SK-N-SH (cell line): ENCODE measurements around the gene ERC1. TPM values are rescaled to one million over a fixed set of nuclear protein-coding genes. Genes with fewer than 3 reads are reported as not detected.

Source experiments
- CTCF ChIA-PET: fragments of 300-600, 350-600 bp; formaldehyde crosslinking; extraction: SDS; loops from one replicate; lab custom pipeline; 2021; lab: Yijun Ruan, JAX
- POLR2A ChIA-PET: fragments of 350-600 bp; sonication (Branson Sonifier 250); formaldehyde crosslinking; extraction: SDS; loops from one replicate; lab custom pipeline; 2020; ENCODE audit warnings: antibody characterized with exemption, inconsistent platforms; lab: Yijun Ruan, JAX
- DNase-seq: peaks from one replicate; pipeline ENCODE4 v3.0.0; 2012
- H2AFZ ChIP-seq: fragments of 200-600 bp; sonication (generic); 2 replicates; pipeline ENCODE4 v1.8.1; 2016; ENCODE audit warnings: antibody characterized with exemption, mild to moderate bottlenecking, low read depth
- H3F3A ChIP-seq: fragments of 200-600 bp; sonication (generic); replicated peaks from 2 replicates; pipeline ENCODE3; 2016; ENCODE audit warnings: antibody characterized with exemption, mild to moderate bottlenecking; ENCODE audit not compliant: insufficient read depth
- H3K27ac ChIP-seq, 2 experiments: fragments of 200-500 bp in 1 of 2; fragments of 200-600 bp in 1 of 2; sonication (Bioruptor generic) in 1 of 2; sonication (generic), shearing (Covaris generic) in 1 of 2; 2 replicates each; pipeline versions ENCODE4 v1.5.1 to v1.6.1; 2014 to 2016; ENCODE audit warnings: low read depth in 2 of 2, inconsistent platforms in 1 of 2, low read length in 1 of 2, mild to moderate bottlenecking in 1 of 2, mixed read lengths in 1 of 2
- H3K27me3 ChIP-seq: fragments of 200-600 bp; sonication (generic), shearing (Covaris generic); 2 replicates; pipeline ENCODE4 v1.6.1; 2016; ENCODE audit warnings: mixed run types; ENCODE audit not compliant: insufficient read depth
- H3K36me3 ChIP-seq, 2 experiments: fragments of 200-500 bp in 1 of 2; fragments of 200-600 bp in 1 of 2; sonication (Bioruptor generic) in 1 of 2; sonication (generic) in 1 of 2; replicated peaks in 1 of 2; 2 replicates each; pipeline versions ENCODE3 to v1.5.1; 2014 to 2016; ENCODE audit warnings: low read length in 1 of 2, mild to moderate bottlenecking in 1 of 2; ENCODE audit not compliant: insufficient read depth in 2 of 2, control insufficient read depth in 1 of 2
- H3K4me1 ChIP-seq, 2 experiments: fragments of 200-500 bp in 1 of 2; fragments of 200-600 bp in 1 of 2; sonication (Bioruptor generic) in 1 of 2; sonication (generic), shearing (Covaris generic) in 1 of 2; 2 replicates each; pipeline versions ENCODE4 v1.5.1 to v1.6.1; 2014 to 2016; ENCODE audit warnings: low read depth in 1 of 2, low read length in 1 of 2, mixed run types in 1 of 2; ENCODE audit not compliant: insufficient read depth in 2 of 2, control insufficient read depth in 1 of 2
- H3K4me2 ChIP-seq: fragments of 200-600 bp; sonication (generic), shearing (Covaris generic); 2 replicates; pipeline ENCODE4 v1.6.1; 2017; ENCODE audit warnings: mixed run types
- H3K4me3 ChIP-seq, 2 experiments: fragments of 200-500 bp in 1 of 2; fragments of 200-600 bp in 1 of 2; sonication (Bioruptor generic) in 1 of 2; sonication (generic), shearing (Covaris generic) in 1 of 2; 2 replicates each; pipeline versions ENCODE4 v1.5.1 to v1.8.1; 2014 to 2016; ENCODE audit warnings: low read depth in 2 of 2, inconsistent platforms in 1 of 2, low read length in 1 of 2, mild to moderate bottlenecking in 1 of 2, mixed read lengths in 1 of 2, moderate library complexity in 1 of 2
- H3K79me2 ChIP-seq: fragments of 200-600 bp; sonication (generic); 2 replicates; pipeline ENCODE4 v1.8.1; 2017; ENCODE audit warnings: mild to moderate bottlenecking; ENCODE audit not compliant: insufficient read depth
- H3K9ac ChIP-seq: fragments of 200-600 bp; sonication (generic); 2 replicates; pipeline ENCODE4 v1.6.1; 2017; ENCODE audit warnings: mixed run types
- H3K9me2 ChIP-seq: fragments of 200-600 bp; sonication (generic); 2 replicates; pipeline ENCODE4 v1.6.1; 2017; ENCODE audit warnings: mixed run types
- H3K9me3 ChIP-seq: fragments of 200-600 bp; sonication (generic); 2 replicates; pipeline ENCODE4 v1.6.1; 2017; ENCODE audit warnings: mixed run types, mild to moderate bottlenecking, moderate library complexity
- H4K20me1 ChIP-seq: fragments of 200-600 bp; sonication (generic); 2 replicates; pipeline ENCODE4 v1.6.1; 2017; ENCODE audit warnings: mild to moderate bottlenecking, mixed run types; ENCODE audit not compliant: insufficient read depth
- CTCF ChIP-seq: fragments of 200-600 bp; sonication (generic); IDR thresholded peaks from 2 replicates; pipeline ENCODE4 v1.6.1; 2017; ENCODE audit warnings: antibody characterized with exemption, mild to moderate bottlenecking, moderate library complexity
- ELF1 ChIP-seq: IDR thresholded peaks from 2 replicates; pipeline ENCODE4 v1.4.0; 2012
- EP300 ChIP-seq, 2 experiments: IDR thresholded peaks; 2 replicates each; pipeline versions ENCODE4 v1.4.0 to v1.6.1; 2012; ENCODE audit warnings: borderline replicate concordance in 1 of 2, low read depth in 1 of 2, low read length in 1 of 2
- EZH2phosphoT487 ChIP-seq: fragments of 200-600 bp; sonication (generic); IDR thresholded peaks from 2 replicates; pipeline ENCODE4 v1.6.1; 2017; ENCODE audit warnings: low read depth, mixed run types, mild to moderate bottlenecking, antibody characterized with exemption, moderate library complexity, borderline replicate concordance
- FOSL2 ChIP-seq: IDR thresholded peaks from 2 replicates; pipeline ENCODE4 v1.4.0; 2012; ENCODE audit warnings: low read depth, mild to moderate bottlenecking, moderate library complexity, borderline replicate concordance
- FOXM1 ChIP-seq: IDR thresholded peaks from 2 replicates; pipeline ENCODE4 v1.4.0; 2012; ENCODE audit warnings: low read depth, mild to moderate bottlenecking
- MEF2A ChIP-seq: IDR thresholded peaks from 2 replicates; pipeline ENCODE4 v1.4.0; 2012; ENCODE audit warnings: low read depth, borderline replicate concordance
- MXI1 ChIP-seq: IDR thresholded peaks from 2 replicates; pipeline ENCODE4 v1.6.1; 2012; ENCODE audit warnings: mild to moderate bottlenecking, low read depth, low read length, improper control_type of control experiment
- NRF1 ChIP-seq: IDR thresholded peaks from 2 replicates; pipeline ENCODE4 v1.6.1; 2012; ENCODE audit warnings: low read depth, mild to moderate bottlenecking, low read length
- POLR2AphosphoS5 ChIP-seq: IDR thresholded peaks from 2 replicates; pipeline ENCODE4 v1.6.1; 2012; ENCODE audit warnings: low read depth, low read length
- RAD21 ChIP-seq: IDR thresholded peaks from 2 replicates; pipeline ENCODE4 v1.6.1; 2012; ENCODE audit warnings: mild to moderate bottlenecking, low read length
- RFX5 ChIP-seq: IDR thresholded peaks from 2 replicates; pipeline ENCODE4 v1.6.1; 2012; ENCODE audit warnings: mild to moderate bottlenecking, improper control_type of control experiment, low read length
- TEAD4 ChIP-seq: IDR thresholded peaks from 2 replicates; pipeline ENCODE4 v1.4.0; 2012; ENCODE audit warnings: mild to moderate bottlenecking, borderline replicate concordance; ENCODE audit not compliant: insufficient read depth
- USF2 ChIP-seq: fragments of 150-350 bp; IDR thresholded peaks from 2 replicates; pipeline ENCODE4 v1.6.1; 2017; ENCODE audit warnings: antibody characterized with exemption, low read length, low read depth, borderline replicate concordance
- YY1 ChIP-seq: IDR thresholded peaks from 2 replicates; pipeline ENCODE4 v1.4.0; 2012; ENCODE audit warnings: low read depth, mild to moderate bottlenecking
- WGBS: methylation state at CpG from one replicate; pipeline ENCODE4 v1.1.6; 2017; ENCODE audit warnings: low lambda C conversion rate; 5-methylcytosine and 5-hydroxymethylcytosine counted together
- polyA plus RNA-seq, 3 experiments: library from polyadenylated mRNA; depleted of rRNA; stranded (reverse); fragments of >200 nt; gene quantifications; 2 replicates each; pipeline ENCODE4 v1.2.3, GENCODE V29; 2012
- TF ChIP-seq, protein P1 (sequence below): IDR thresholded peaks from 2 replicates; pipeline ENCODE4 v1.4.0; 2012; ENCODE audit warnings: low read depth
- TF ChIP-seq, protein P2 (sequence below): IDR thresholded peaks from 2 replicates; pipeline ENCODE4 v1.4.0; 2012; ENCODE audit warnings: low read depth, borderline replicate concordance

Gene ERC1
- polyA plus RNA-seq, 1 of the 3 experiments (the other 2 are of a cell fraction), result 7.5 TPM

GRCh38 chr12:1424674-1425395 is 433.8 kb downstream of the ERC1 start (continued):
- TF ChIP-seq YY1 (no peak), MEF2A (no peak), POLR2AphosphoS5 (no peak)
- TF ChIP-seq, protein P1, sequence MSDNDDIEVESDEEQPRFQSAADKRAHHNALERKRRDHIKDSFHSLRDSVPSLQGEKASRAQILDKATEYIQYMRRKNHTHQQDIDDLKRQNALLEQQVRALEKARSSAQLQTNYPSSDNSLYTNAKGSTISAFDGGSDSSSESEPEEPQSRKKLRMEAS, result no peak

GRCh38 chr12:1425396-1425729 is 434.3 kb downstream of the ERC1 start:
- Histone ChIP-seq H3F3A (no peaks in the 10 kb centered on the region), H3K79me2 (no peaks in the 10 kb centered on the region), H3K4me3 (no peak overlapping the region), H3K4me2 (no peak overlapping the region), H3K27me3 (no peaks in the 10 kb centered on the region), H3K36me3 (peaks cover 0 to 23% of the 10 kb centered on the region in 2 experiments), H3K27ac (no peak overlapping the region), H3K9me2 (no peaks in the 10 kb centered on the region), H3K9me3 (peaks cover 9% of the 10 kb centered on the region), H4K20me1 (no peaks in the 10 kb centered on the region), H2AFZ (no peak overlapping the region), H3K4me1 (peaks cover 3 to 5% of the 10 kb centered on the region in 2 experiments; a peak in 2 of 4 replicates), H3K9ac (no peak overlapping the region)
- no peak for DNase-seq
- ChIA-PET POLR2A (no interaction called here), CTCF (interaction anchor here (1.6 kb wide), 1 partner anchor 13 kb away, joined by 4 read pairs; no protein-coding TSS in a partner anchor)
- 100% methylated on average over 3 of the region's 3 CpGs for WGBS
- TF ChIP-seq ELF1 (no peak), MXI1 (no peak), CTCF (no peak), FOXM1 (no peak), TEAD4 (no peak), RFX5 (no peak), NRF1 (no peak), RAD21 (no peak), EZH2phosphoT487 (no peak)
- TF ChIP-seq, protein P2, sequence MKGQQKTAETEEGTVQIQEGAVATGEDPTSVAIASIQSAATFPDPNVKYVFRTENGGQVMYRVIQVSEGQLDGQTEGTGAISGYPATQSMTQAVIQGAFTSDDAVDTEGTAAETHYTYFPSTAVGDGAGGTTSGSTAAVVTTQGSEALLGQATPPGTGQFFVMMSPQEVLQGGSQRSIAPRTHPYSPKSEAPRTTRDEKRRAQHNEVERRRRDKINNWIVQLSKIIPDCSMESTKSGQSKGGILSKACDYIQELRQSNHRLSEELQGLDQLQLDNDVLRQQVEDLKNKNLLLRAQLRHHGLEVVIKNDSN, result no peak

DNA sequence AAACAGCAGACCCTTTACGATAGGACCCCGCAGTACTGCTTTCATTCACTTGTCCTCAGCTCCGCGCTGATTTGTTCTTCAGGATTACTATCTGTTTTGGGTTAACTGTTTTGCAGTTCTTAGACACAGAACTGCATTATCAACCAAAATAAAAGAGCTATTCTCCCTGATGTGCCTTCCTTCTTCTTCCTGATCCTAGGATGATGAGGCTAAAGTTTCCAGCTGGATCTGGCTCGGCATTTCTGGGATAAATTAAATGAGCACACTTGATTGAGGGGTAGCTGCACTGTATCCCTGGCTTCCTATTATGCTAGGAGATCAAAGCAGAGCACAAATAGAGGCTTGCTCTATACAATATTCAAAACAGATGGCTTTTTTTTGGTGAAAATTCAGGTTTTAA is 437.6 kb downstream of the ERC1 start:
- Histone ChIP-seq H3K4me1 (peaks cover 5 to 13% of the 10 kb centered on the region in 2 experiments; a peak in 2 of 4 replicates), H3K4me2 (no peak overlapping the region), H3K9me3 (no peaks in the 10 kb centered on the region), H2AFZ (no peak overlapping the region), H3K79me2 (no peaks in the 10 kb centered on the region), H3K9me2 (no peaks in the 10 kb centered on the region), H3K9ac (no peak overlapping the region), H3K27ac (no peak overlapping the region), H4K20me1 (no peaks in the 10 kb centered on the region), H3F3A (no peaks in the 10 kb centered on the region), H3K4me3 (no peak overlapping the region), H3K36me3 (peaks cover 0 to 10% of the 10 kb centered on the region in 2 experiments), H3K27me3 (no peaks in the 10 kb centered on the region)
- 94% methylated on average over 5 of the region's 5 CpGs for WGBS
- ChIA-PET CTCF (interaction anchor here (0.5 to 1.2 kb wide), 2 partner anchors 80 to 310 kb away, joined by 3 read pairs; no protein-coding TSS in a partner anchor), POLR2A (no interaction called here)
- TF ChIP-seq MXI1, result no peak
- TF ChIP-seq FOSL2, result no peak
- TF ChIP-seq EZH2phosphoT487, result no peak
- no peak for TF ChIP-seq USF2
- TF ChIP-seq EP300 (IDR thresholded peaks at IDR 0.05; ENCODE audit: borderline replicate concordance in 1 of 2, low read depth in 1 of 2, low read length in 1 of 2), result no peak
- no peak for DNase-seq
